ENCODE data around the gene RAB40A.

GRCh38 chrX:103536732-103537131, 17.4 kb upstream of the RAB40A start:
- TF ChIP-seq FOXM1 (IDR thresholded peaks at IDR 0.05; ENCODE audit: borderline replicate concordance, low read depth) (no peak), CREB1 (IDR thresholded peaks at IDR 0.05; ENCODE audit: low read depth) (no peak), RAD21 (IDR thresholded peaks at IDR 0.05; ENCODE audit: low read depth) (no peak)
